GM18505 (cell line): ENCODE results near the gene IQCN.

ENCODE experiments used
- ATAC-seq: cut with Tn5 transposase; IDR thresholded peaks from one replicate; pipeline ENCODE4 v1.9.1; 2021; ENCODE audit not compliant: unreplicated experiment
- POLR2A ChIP-seq: IDR thresholded peaks from 4 replicates; pipeline ENCODE4 v1.6.1; 2011; ENCODE audit warnings: borderline replicate concordance; ENCODE audit not compliant: insufficient read depth, insufficient read length; ENCODE audit errors: extremely low read depth

The IQCN gene

DNA sequence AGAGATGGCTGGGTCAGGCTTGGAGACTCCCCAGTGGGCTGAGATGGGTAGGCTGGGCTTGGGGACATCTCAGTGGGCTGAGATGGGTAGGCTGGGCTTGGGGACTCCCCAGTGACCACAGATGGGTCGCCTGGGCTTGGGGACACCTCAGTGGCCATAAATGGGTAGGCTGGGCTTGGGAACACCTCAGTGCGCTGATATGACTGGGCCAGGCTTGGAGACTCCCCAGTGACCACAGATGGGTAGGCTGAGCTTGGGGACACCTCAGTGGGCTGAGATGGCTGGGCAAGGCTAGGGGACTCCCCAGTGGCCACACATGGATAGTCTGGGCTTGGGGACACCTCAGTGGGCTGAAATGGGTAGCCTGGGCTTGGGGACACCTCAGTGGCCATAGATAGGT, 12.8 kb downstream of the IQCN start:
- ATAC-seq = no peak
- TF ChIP-seq POLR2A = no peak

DNA sequence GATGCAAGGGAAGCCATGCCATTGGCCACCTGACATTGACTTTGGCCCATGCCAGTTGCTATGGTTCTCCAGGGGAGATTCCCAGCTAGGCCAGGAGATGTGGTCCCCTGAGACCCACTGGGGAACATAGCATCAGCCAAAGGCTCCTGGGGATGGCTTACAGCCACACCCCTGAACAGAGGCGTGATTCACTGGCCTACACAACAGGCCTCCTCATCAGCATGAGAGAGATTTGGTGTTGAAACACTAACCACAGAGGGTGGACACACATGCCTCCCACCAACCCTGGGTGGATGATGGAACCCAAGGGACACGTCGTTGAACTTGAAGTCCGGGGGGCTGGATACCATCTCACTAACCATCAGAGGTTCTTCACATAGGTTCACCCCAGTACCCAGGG, 14.4 kb downstream of the IQCN start:
- TF ChIP-seq POLR2A = no peak
- ATAC-seq = no peak

DNA sequence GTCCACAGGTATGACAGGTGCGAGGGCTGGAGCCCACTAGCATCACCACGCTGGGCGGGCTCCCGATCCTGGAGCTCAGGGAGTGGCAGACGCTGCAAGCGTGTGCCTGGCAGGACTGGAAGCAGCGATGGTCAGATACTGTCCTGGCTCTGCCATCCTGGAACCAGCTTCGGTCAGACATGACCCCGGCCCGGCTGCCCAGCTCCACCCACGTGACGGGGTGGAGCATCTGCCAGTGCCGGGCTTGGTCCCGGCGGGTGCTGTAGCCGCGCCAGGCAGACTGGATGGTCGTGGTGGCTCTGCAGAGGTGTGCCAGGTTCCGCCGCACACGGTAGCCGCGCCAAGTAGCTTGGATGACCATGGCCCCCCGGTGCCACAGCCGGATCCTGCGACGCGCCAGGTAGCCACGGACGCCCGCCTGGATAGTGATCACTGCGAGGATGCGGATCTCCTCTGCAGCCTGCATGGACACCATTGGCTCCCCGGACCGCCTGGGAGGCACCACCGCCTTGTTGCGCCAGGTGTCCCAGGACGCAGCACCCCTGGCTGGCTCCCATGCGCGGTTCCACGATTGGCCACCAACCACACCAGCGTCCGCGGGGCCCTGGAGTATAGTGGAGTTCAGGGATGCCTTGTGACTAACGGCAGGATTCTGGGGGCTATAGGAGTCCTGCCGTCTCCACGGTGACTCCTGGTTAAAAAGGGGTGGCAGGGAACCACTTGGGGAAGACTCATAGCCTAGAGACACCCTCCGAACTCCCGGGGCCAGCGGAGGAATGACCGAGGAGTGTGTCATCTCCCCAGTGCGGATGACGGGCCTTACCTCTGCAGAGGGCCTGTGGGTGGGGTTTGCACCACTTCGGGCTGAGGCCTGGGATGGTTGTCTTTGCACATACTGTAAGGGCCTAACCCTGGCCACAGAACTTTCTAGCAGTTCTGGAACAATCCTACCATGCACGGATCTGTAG, 16.5 kb downstream of the IQCN start:
- no peak for TF ChIP-seq POLR2A
- no peak for ATAC-seq

DNA sequence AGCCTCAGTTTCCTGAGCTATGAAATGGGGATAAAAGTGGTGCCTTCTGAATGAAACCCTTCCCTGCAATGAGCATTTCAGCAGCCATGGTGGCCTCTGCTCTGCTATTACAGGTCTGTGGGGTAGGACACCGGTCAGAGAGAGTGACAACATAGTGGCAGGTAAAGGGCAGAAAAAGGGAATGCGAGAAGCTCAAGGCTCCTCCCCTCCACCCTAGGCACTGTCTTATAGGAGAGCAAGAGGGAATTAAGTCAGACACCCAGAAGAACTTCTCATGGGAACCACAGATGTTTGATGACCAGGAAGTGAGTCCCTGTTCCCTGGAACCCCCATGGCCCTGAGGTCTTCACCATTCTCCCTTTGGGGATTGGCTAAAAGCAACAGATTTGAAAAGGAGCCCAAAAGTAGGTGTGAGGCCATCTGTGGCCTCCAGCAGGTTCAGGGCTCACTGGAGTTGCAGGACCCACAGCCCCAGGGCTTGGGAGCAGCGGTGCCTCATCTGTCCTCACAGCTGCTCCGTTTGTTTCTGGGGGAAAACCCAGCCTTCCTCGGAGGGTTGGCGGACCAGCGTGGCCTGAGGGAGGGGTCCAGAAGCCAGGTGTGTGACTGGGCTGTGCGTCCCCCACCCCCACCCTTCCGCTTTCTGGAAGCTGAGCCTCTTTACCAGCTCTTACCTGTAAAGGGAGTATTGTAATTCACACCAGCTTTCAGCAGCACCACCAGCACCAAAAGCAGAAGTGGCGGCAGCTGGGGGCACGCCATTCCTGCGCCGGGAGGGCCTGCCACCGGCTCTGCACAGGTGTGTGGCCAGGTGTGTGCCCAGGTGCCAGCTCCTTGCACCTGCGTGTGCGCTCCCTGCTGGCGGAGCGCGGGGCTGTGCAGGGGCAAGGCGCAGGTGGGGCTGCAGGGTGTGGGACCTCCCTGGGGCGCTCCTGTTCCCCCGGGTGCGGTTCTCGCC, 19.4 kb downstream of the IQCN start:
- ATAC-seq = no peak
- TF ChIP-seq POLR2A = no peak

DNA sequence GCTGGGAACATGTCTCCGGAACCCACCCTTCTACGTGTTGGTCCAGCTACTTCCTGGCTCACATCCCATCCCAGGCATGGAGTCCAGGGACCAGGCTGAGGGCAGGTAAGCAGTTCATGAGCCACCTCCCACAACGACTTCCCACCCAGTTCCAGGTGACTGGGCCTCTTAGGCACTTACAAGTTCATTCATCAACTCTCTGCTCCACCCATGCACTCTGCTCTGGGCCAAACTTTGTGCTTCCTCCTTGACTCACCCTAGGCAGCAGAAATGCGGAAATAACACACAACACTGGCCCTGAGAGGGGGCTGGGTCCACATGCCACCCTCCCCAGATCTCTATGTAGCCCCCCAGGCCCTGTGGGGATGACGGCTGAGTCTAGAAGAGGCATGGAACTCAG, 20.5 kb downstream of the IQCN start:
- TF ChIP-seq POLR2A = no peak
- ATAC-seq = no peak

DNA sequence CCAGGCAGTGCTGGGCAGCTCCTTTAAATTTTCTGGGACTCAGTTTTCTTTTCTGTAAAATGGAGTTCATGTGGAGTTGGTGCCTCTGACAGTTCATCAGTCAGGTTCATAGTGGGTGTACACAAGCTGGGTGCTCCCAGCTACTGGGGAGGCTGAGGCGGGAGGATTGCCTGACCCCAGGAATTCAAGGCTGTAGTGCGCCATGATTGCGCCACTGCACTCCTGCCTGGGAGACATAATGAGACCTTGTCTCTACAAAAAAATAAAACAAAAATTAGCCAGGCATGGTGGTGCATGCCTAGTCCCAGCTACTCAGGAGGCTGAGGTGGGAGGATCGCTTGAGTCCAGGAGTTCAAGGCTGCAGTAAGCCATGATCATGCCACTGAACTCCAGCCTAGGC, 21.1 kb downstream of the IQCN start:
- no peak for ATAC-seq
- TF ChIP-seq POLR2A = no peak

DNA sequence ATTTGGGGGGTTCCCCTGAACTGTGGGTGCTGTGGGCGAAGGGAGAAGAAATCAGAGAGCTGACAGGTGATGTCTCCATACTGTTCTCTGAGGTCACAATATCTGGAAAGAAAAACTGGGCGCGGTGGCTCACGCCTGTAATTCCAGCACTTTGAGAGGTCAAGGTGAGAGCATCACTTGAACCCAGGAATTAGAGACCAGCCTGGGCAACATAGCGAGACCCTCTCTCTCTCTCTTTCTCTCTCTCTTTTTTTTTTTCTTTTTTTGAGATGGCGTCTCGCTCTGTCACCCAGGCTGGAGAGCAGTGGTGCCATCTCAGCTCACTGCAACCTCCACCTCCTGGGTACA, 21.9 kb downstream of the IQCN start:
- ATAC-seq = no peak
- TF ChIP-seq POLR2A = no peak

DNA sequence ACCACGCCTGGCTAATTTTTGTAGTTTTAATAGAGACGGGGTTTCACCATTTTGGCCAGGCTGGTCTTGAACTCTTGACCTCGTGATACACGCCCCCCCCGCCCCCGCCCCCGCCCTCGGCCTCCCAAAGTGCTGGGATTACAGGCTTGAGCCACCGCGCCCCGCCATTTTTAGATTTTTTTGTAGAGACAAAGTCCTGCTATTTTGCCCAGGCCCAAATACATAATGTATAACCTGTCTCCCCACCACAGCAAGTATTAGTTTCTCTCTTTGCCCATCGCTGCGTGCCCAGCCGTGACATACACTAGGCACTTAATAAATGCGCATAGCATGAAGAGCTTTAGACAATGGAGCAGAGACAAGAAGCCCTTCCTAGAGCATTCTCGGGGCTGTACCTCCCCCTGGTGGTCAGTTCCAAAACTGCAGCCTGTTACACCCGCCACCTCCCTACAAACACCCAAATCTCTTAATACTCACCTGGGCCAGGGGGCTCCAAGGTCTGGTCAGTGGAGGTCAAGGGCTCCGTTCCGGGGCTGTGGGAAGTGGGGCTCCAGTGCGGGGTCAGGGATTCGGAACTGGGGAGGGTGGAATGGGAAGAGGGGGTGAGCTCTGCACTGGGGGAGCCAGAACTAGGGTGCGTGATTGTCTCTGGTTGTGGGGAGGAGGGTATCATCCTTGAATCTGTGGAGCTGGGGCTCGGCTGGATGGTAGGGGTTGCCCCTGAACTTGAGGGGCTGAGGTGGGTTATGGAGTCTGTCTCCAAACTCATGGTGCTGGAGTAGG, 22.5 kb downstream of the IQCN start:
- no peak for ATAC-seq
- TF ChIP-seq POLR2A = no peak

DNA sequence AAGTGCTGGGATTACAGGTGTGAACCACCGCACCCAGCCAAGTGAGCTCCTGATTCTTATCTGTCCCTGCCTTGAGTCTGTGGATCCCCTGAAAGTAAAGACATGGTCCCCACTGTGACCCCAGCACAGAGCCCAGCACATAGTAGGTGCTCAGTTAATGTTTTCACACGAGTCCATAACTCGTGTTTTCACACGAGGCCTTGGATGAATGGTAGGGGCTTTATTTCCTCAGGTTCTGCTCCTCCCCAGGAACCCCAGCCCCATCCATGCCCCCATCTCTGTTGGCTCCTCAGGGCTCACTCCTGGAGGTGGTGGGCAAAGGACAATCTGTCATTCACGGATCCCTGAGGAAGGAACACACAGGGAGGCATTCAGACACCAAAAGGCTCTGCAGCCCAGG, 24.4 kb downstream of the IQCN start:
- TF ChIP-seq POLR2A = no peak
- no peak for ATAC-seq

DNA sequence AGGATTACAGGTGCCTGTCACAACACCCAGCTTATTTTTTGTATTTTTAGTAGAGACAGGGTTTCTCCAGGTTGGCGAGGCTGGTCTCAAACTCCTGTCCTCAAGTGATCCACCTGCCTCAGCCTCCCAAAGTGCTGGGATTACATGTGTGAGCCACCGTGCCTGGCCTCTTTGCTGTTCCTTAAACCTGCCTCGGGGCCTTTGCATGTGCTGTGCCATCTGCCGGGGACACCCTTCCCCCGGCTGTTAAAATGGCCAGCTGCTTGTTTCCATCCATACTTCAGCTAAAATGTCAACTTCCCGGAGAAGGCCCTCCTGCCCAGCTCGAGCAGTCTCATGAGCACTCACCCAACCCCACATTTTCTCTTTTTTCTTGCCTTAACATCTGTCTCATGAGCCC, 29.0 kb downstream of the IQCN start:
- no peak for ATAC-seq
- no peak for TF ChIP-seq POLR2A

DNA sequence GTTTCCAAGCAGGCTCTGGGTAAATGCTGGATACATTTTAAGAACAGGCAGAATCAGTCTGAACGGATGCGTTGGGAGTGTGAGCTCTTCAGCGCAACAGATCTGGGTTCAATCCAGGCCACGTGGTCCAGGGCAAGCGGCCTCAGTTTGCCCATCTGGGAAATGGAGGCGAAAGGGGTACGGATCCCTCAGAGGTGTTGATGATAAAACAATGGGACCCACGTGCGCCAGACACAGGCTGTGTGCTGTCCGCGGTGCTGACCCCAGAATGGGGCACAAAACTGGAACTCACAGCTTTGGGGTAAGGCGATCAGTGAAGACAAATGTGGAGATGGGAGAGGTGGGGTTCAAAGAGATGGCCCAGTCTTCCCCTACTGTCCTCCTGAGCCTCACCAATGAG, 34.9 kb downstream of the IQCN start:
- no peak for TF ChIP-seq POLR2A
- no peak for ATAC-seq

DNA sequence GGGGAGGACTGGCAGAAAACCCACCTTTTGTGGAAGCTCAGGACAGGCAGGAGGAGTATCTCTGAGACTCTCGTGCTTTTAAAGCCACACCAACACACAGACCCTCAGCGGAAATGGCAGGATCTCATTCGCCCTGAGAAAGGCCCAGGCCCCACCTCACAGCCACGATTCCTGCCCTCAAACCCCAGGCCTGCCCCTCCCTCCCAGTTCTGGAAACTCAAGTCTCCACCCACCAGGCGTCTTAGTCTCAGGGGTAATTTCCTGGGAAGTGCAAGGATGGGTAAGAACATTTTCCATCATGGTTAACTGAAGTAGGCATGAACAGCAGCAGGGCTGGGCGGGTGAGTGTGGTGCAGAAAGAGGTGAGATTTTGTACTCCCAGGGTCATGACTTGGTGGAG, 40.1 kb downstream of the IQCN start:
- no peak for ATAC-seq
- TF ChIP-seq POLR2A = no peak
